NB4 (cell line): Measurements from ENCODE around the gene CALR.

ENCODE experiments used
- MYC ChIP-seq: IDR thresholded peaks from 2 replicates; pipeline ENCODE4 v1.6.1; 2011; ENCODE audit warnings: low read depth, low read length
- POLR2A ChIP-seq: IDR thresholded peaks from 2 replicates; pipeline ENCODE4 v1.6.1; 2011; ENCODE audit warnings: mild to moderate bottlenecking; ENCODE audit not compliant: insufficient read length; ENCODE audit errors: extremely low read depth
- TF ChIP-seq, protein P1 (sequence below): IDR thresholded peaks from one replicate; pipeline ENCODE4 v1.5.1; 2012; ENCODE audit warnings: low read depth, low read length
- TF ChIP-seq, protein P2 (sequence below): IDR thresholded peaks from 2 replicates; pipeline ENCODE4 v1.6.1; 2011; ENCODE audit warnings: low read depth, low read length

DNA sequence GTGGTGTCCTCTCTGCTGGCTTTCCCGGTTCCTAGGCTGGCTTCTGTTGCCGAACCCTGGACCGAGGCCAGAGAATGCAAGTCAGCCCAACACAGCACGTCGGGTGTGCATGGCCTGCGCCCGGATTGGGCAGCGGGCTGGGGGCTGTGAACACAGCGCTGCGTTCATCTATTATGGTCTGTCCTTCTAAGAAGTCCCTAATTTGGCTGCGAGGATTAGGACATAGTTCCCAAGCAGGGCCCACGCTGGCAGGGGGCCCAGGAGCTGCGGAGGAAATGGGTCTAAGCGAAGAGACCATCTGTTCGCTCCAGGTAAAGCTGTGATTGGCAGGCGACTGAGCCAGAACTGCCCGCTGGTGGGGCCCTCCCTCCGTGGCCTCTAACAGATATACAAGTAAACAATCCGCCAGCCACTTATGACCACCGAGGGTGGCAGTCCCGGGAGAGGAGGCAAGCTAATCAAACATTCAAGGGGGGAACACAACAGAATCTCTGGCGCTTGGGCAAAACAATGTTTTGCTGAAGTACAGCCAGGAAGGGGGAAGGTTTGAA lies 25.3 kb upstream of the CALR start:
- TF ChIP-seq, protein P1, sequence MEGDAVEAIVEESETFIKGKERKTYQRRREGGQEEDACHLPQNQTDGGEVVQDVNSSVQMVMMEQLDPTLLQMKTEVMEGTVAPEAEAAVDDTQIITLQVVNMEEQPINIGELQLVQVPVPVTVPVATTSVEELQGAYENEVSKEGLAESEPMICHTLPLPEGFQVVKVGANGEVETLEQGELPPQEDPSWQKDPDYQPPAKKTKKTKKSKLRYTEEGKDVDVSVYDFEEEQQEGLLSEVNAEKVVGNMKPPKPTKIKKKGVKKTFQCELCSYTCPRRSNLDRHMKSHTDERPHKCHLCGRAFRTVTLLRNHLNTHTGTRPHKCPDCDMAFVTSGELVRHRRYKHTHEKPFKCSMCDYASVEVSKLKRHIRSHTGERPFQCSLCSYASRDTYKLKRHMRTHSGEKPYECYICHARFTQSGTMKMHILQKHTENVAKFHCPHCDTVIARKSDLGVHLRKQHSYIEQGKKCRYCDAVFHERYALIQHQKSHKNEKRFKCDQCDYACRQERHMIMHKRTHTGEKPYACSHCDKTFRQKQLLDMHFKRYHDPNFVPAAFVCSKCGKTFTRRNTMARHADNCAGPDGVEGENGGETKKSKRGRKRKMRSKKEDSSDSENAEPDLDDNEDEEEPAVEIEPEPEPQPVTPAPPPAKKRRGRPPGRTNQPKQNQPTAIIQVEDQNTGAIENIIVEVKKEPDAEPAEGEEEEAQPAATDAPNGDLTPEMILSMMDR, result no peak
- no peak for TF ChIP-seq MYC
- TF ChIP-seq, protein P2, sequence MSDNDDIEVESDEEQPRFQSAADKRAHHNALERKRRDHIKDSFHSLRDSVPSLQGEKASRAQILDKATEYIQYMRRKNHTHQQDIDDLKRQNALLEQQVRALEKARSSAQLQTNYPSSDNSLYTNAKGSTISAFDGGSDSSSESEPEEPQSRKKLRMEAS, result no peak
- no peak for TF ChIP-seq POLR2A
